Measurements from ENCODE around the gene TFPI.
"Not testable (repeated sequence)": the region's sequence is repeated elsewhere in the genome, so short reads cannot be mapped to it uniquely, and the experiment has no call there.

The TFPI gene

DNA sequence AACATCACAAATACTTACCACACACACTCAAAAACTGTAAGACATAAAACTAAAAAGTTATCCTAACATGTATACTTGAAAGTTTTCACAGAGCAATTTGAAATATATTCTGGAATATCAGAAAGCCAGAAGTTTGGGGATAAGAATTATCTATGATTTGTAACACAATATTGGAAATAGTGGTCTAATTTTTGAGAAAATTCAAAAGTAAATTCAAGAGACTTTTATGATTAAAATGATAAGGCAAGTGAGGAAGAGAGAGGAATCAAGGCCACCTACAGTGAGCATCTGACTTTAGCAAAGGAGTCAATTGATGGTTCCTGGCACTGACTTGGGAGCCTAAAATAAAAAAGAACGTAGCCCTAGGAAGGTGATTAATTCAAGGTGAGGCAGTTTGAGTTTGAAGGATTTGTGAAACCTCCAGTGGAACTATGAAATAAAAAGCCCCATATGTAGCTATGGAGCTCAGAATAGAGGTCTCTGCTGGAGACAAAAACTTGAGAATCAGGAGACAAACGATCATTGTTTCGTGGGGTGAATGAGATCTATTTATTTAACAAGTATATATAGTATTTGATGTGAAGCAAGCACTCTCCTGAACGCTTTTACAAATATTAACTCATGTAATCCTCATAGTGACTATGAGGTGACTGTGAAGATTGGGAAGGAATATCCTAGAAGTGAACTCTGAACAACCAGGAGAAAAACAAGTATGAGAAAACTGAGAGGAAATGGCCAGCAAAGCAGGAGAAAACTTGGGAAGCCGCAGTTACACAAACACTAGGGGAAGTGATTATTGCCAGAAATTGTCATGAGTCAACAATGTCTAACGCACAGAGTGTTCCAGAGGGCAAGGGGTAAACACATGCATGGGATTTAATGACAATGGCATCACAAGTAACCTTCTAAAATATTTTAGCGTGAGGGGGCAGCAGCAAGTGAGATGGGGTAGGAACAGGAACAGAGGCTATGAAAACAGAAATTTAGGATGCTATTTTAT, 12.8 kb downstream of the TFPI start:
- ChIA-PET CTCF (interaction anchor here (0.7 to 1.8 kb wide), 2 partner anchors 39 to 42 kb away, joined by 4 to 5 read pairs; no protein-coding TSS in a partner anchor), POLR2A (no interaction called here)
- TF ChIP-seq L3MBTL2 (conservative IDR thresholded peaks at IDR 0.05) (no peak), SUZ12 (IDR thresholded peaks at IDR 0.05) (no peak), NFRKB (IDR thresholded peaks at IDR 0.05) (no peak)
- DNase-seq (ENCODE audit: extremely low spot score) = no peak

DNA sequence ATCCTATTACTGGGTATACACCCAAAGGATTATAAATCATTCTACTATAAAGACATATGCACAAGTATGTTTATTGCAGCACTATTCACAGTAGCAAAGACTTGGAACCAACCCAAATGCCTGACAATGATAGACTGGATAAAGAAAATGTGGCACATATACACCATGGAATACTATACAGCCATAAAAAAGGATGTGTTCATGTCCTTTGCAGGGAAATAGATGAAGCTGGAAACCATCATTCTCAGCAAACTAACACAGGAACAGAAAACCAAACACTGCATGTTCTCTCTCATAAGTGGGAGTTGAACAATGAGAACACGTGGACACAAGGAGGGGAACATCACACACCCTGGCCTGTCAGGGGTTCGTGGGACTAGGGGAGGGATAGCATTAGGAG, 16.0 kb downstream of the TFPI start:
- CTCF ChIA-PET; POLR2A ChIA-PET; DNase-seq (ENCODE audit: extremely low spot score): not testable (repeated sequence)

DNA sequence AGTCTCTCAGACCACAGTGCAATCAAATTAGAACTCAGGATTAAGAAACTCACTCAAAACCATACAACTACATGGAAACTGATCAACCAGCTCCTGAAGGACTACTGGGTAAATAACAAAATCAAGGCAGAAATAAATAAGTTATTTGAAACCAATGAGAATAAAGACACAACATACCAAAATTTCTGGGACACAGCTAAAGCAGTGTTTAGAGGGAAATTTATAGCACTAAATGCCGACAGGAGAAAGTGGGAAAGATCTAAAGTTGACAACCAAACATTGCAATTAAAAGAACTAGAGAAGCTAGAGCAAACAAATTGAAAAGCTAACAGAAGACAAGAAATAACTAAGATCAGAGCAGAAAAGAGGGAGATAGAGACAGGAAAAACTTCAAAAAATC, 18.9 kb downstream of the TFPI start:
- DNase-seq (ENCODE audit: extremely low spot score); POLR2A ChIA-PET: not testable (repeated sequence)
- CTCF ChIA-PET = interaction anchor here (0.7 kb wide), 1 partner anchor 143 kb away, joined by 10 read pairs; no protein-coding TSS in a partner anchor

DNA sequence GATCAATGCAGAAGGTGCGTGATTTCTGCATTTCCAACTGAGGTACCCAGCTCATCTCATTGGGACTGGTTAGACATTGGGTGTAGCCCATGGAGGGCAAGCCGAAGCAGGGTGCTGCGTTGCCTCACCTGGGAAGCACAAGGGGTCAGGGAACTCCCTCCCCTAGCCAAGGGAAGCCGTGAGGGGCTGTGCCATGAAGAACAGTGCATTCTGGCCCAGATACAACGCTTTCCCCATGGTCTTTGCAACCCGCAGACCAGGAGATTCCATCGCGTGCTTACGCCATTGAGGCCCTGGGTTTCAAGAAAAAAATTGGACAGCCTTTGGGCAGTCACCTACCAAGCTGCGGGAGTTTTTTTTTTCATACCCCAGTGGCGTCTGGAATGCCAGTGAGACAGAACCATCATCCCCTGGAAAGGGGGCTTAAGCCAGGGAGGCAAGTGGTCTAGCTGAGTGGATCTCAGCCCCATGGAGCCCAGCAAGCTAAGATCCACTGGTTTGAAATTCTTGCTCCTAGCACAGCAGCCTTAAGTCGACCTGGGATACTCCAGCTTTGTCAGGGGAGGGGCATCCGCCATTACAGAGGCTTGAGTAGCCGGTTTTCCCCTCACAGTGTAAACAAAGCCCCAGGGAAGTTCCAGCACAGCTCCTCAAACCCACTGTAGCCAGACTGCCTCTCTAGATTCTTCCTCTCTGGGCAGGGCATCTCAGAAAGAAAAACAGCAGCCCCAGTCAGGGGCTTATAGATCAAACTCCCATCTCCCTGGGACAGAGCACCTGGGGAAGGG, 21.7 kb downstream of the TFPI start:
- CTCF ChIA-PET = no interaction called here
- DNase-seq (ENCODE audit: extremely low spot score) = no peak
- no peak for TF ChIP-seq LEF1 (IDR thresholded peaks at IDR 0.05; ENCODE audit: borderline replicate concordance)
- TF ChIP-seq, protein P1, sequence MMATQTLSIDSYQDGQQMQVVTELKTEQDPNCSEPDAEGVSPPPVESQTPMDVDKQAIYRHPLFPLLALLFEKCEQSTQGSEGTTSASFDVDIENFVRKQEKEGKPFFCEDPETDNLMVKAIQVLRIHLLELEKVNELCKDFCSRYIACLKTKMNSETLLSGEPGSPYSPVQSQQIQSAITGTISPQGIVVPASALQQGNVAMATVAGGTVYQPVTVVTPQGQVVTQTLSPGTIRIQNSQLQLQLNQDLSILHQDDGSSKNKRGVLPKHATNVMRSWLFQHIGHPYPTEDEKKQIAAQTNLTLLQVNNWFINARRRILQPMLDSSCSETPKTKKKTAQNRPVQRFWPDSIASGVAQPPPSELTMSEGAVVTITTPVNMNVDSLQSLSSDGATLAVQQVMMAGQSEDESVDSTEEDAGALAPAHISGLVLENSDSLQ (IDR thresholded peaks at IDR 0.05) = no peak
- POLR2A ChIA-PET = no interaction called here

DNA sequence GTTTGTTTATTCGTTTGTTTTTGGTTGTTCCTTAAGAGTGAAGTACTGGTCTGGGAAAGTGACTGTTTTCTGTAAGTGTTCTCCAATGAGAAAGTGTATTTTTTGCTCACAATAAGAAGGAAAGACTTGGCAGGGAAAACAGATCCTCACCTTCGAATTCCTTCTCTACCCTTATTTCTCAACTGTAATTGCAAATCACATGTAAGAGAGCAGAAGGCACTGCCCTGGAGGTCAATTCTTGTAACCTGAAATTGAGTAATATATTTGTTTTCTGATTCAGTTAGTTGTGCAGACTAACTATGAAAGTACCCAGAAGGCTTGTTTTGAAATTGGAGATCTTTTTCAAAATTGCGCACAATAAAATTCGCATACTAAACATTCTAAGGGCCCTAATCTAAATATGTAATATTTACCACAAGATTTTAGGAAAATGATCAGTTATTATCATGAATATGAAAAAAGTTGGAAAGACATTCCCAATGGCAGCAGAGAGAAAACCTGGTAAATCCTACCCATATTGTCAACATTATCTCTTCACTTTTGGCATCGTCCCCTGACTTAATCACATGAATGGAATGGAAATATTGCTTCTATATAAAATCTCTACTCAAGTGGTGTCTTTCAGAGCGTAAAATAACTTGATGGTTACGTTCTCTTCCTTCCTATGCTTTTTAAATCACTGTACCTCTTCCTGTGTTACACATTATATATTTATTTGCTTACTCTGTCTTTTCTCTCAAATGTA, 24.1 kb downstream of the TFPI start:
- POLR2A ChIA-PET = no interaction called here
- TF ChIP-seq L3MBTL2 (conservative IDR thresholded peaks at IDR 0.05) = no peak
- TF ChIP-seq NFRKB (IDR thresholded peaks at IDR 0.05) = no peak
- TF ChIP-seq BHLHE40 (IDR thresholded peaks at IDR 0.05; ENCODE audit: borderline replicate concordance) = no peak
- TF ChIP-seq SUZ12 (IDR thresholded peaks at IDR 0.05) = no peak
- no peak for TF ChIP-seq HDGF (IDR thresholded peaks at IDR 0.05; ENCODE audit: borderline replicate concordance)
- no peak for TF ChIP-seq FOXM1 (IDR thresholded peaks at IDR 0.05; ENCODE audit: borderline replicate concordance)
- TF ChIP-seq LEF1 (IDR thresholded peaks at IDR 0.05; ENCODE audit: borderline replicate concordance) = no peak
- CTCF ChIA-PET = no interaction called here
- DNase-seq (ENCODE audit: extremely low spot score) = no peak

DNA sequence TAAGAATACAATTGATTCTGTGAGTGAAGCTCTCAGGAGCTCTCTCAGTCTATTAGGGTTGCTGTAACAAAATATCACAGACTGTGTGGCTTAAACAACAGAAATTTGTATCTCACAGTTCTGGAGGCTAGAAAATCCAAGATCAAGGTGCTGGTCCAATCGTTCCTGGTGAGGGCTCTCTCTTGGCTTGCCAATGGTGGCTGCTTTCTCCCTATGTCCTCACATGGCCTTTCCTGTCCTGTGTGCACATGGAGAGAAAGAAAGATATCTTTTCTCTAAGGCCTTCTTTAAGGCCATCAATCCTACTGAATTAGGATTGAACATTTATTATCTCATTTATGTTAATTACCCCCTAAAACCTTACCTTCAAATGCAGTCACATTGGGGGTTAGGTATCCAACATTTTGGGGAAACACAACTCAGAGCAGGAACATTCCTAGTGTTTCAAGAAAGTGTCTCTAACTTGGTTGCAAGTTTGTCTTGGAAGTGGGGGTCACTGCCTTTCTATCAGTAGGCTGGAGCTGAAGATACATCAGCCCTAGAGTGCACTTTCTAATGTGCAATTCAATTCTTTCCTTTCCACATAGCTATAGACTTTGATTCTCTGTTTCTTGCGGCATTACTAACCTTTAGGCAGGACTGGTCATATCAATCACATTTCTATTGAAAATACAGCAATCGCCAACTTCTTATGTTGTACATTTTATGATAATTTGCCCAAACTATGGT, 24.8 kb downstream of the TFPI start:
- POLR2A ChIA-PET = no interaction called here
- CTCF ChIA-PET = no interaction called here
- TF ChIP-seq SP1 (IDR thresholded peaks at IDR 0.05) = no peak
- TF ChIP-seq LEF1 (IDR thresholded peaks at IDR 0.05; ENCODE audit: borderline replicate concordance) = no peak
- no peak for TF ChIP-seq SUZ12 (IDR thresholded peaks at IDR 0.05)
- TF ChIP-seq BHLHE40 (IDR thresholded peaks at IDR 0.05; ENCODE audit: borderline replicate concordance) = no peak
- TF ChIP-seq FOXK2 (IDR thresholded peaks at IDR 0.05) = no peak
- no peak for TF ChIP-seq HDGF (IDR thresholded peaks at IDR 0.05; ENCODE audit: borderline replicate concordance)
- no peak for TF ChIP-seq ZNF384 (IDR thresholded peaks at IDR 0.05)
- TF ChIP-seq, protein P1 (IDR thresholded peaks at IDR 0.05) = no peak
- TF ChIP-seq ARNT (IDR thresholded peaks at IDR 0.05) = no peak
- TF ChIP-seq L3MBTL2 (conservative IDR thresholded peaks at IDR 0.05) = no peak
- no peak for TF ChIP-seq ELF4 (IDR thresholded peaks at IDR 0.05)
- TF ChIP-seq TARDBP (IDR thresholded peaks at IDR 0.05) = no peak
- DNase-seq (ENCODE audit: extremely low spot score) = no peak

DNA sequence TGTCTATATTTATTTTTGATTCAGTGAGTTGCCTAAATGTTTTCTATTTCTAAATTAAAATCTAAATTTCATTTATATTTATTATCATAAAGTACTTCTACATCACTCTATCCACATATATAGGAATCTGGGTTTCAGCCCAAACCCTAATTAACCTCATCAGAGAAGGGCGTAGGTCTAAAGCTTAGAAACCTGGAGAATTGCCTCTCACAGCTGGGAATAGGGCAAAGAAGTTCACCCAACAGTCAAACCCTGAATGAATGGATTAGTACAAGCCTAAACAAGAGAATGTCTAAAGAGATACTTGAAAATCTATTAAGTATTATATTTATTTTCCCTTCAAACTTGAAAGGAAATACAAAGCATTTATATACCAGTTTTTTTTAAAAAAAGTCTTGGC, 26.2 kb downstream of the TFPI start:
- no peak for DNase-seq (ENCODE audit: extremely low spot score)
- no peak for TF ChIP-seq TARDBP (IDR thresholded peaks at IDR 0.05)
- no peak for TF ChIP-seq CTBP1 (IDR thresholded peaks at IDR 0.05; ENCODE audit: borderline replicate concordance)
- TF ChIP-seq HDGF (IDR thresholded peaks at IDR 0.05; ENCODE audit: borderline replicate concordance) = no peak
- no peak for TF ChIP-seq FOXA1 (IDR thresholded peaks at IDR 0.05)
- TF ChIP-seq, protein P1 (IDR thresholded peaks at IDR 0.05) = no peak
- TF ChIP-seq BHLHE40 (IDR thresholded peaks at IDR 0.05; ENCODE audit: borderline replicate concordance) = no peak
- TF ChIP-seq LEF1 (IDR thresholded peaks at IDR 0.05; ENCODE audit: borderline replicate concordance) = no peak
- TF ChIP-seq SUZ12 (IDR thresholded peaks at IDR 0.05) = no peak
- TF ChIP-seq ZNF384 (IDR thresholded peaks at IDR 0.05) = no peak
- TF ChIP-seq L3MBTL2 (conservative IDR thresholded peaks at IDR 0.05) = no peak
- TF ChIP-seq NFRKB (IDR thresholded peaks at IDR 0.05) = no peak
- no peak for TF ChIP-seq ELF4 (IDR thresholded peaks at IDR 0.05)
- ChIA-PET CTCF (interaction anchor here (1.0 kb wide), 1 partner anchor 28 kb away, joined by 3 read pairs; no protein-coding TSS in a partner anchor), POLR2A (no interaction called here)

Measured in HEK293T (cell line).